Tibial nerve (tissue), 4 donors: Measurements from ENCODE around the gene ATP5MK. TPM values are rescaled to one million over a fixed set of nuclear protein-coding genes. Genes with fewer than 3 reads are reported as not detected.
A peak's percentile ranks its signal among the peaks of the same experiment; 100 is the strongest.

ENCODE experiments used
- DNase-seq, 2 donors: peaks; one replicate each; pipeline ENCODE4 v3.0.0-alpha.2; 2019; ENCODE audit warnings: low spot score in 2 of 2
- H3K27ac ChIP-seq, 4 donors: fragments of 200-600 bp; sonication (generic) in 3 of 4; one replicate each; pipeline ENCODE4 v1.5.1; 2017 to 2019; ENCODE audit warnings: mild to moderate bottlenecking in 1 of 4
- H3K27me3 ChIP-seq, 2 donors: fragments of 200-600 bp; sonication (generic) in 1 of 2; one replicate each; pipeline versions ENCODE4 v1.5.1 to v1.6.0; 2017 to 2019
- H3K36me3 ChIP-seq, 3 donors: fragments of 200-600 bp; sonication (generic); one replicate each; pipeline ENCODE4 v1.5.1; 2018 to 2019
- H3K4me1 ChIP-seq, 4 donors: fragments of 200-600 bp; sonication (generic) in 3 of 4; one replicate each; pipeline ENCODE4 v1.5.1; 2017 to 2019
- H3K4me3 ChIP-seq, 4 donors: fragments of 200-600 bp; sonication (generic) in 3 of 4; one replicate each; pipeline ENCODE4 v1.5.1; 2017 to 2019; ENCODE audit warnings: mild to moderate bottlenecking in 1 of 4, moderate library complexity in 1 of 4
- H3K9me3 ChIP-seq, 4 donors: fragments of 200-600 bp; sonication (generic) in 3 of 4; one replicate each; pipeline ENCODE4 v1.5.1; 2017 to 2019
- CTCF ChIP-seq, 5 experiments: fragments of 200-600 bp in 3 of 5; fragments of 450-650 bp in 2 of 5; sonication (generic) in 3 of 5; IDR thresholded peaks; one replicate each; pipeline ENCODE4 v1.5.1; 2016 to 2019; ENCODE audit warnings: antibody characterized with exemption in 5 of 5, mild to moderate bottlenecking in 3 of 5, moderate library complexity in 2 of 5
- EP300 ChIP-seq, 2 donors: sonication (generic); formaldehyde crosslinking; IDR thresholded peaks; one replicate each; pipeline ENCODE4 v1.6.1; 2017; ENCODE audit warnings: antibody characterized with exemption in 2 of 2, mild to moderate bottlenecking in 1 of 2
- POLR2A ChIP-seq, 2 donors: fragments of 450-650 bp; IDR thresholded peaks; one replicate each; pipeline ENCODE4 v1.6.1; 2017; ENCODE audit warnings: antibody characterized with exemption in 2 of 2, mild to moderate bottlenecking in 2 of 2, moderate library complexity in 2 of 2
- WGBS, 2 donors: methylation state at CpG; one replicate each; pipeline ENCODE4 v1.1.5; 2018; 5-methylcytosine and 5-hydroxymethylcytosine counted together
- total RNA-seq, 4 donors: library from RNA; depleted of rRNA; stranded (reverse); fragments of >200 nt; gene quantifications; one replicate each; pipeline ENCODE4 v1.1.0, GENCODE V29; 2016

The ATP5MK gene
- total RNA-seq, 4 donors from 2014 or later = 139 to 343 (median 202) TPM

GRCh38 chr10:103442031-103442461 lies 45.8 kb upstream of the ATP5MK start:
- H3K27ac ChIP-seq = peak overlapping the region in 2 of 4 donors; percentile 8 to 47
- no peaks in the 10 kb centered on the region for H3K27me3 ChIP-seq
- H3K36me3 ChIP-seq = peaks cover 0 to 100% (median 9%) of the 10 kb centered on the region in 3 donors
- H3K9me3 ChIP-seq = no peaks in the 10 kb centered on the region
- TF ChIP-seq CTCF (IDR thresholded peaks at IDR 0.05) = no peak
- peak in 1 of 2 donors; percentile 12 for TF ChIP-seq EP300 (IDR thresholded peaks at IDR 0.05)
- H3K4me3 ChIP-seq = no peak overlapping the region
- peak in 1 of 2 donors; percentile 11 for DNase-seq
- peaks cover 0 to 33% (median 10%) of the 10 kb centered on the region in 4 donors for H3K4me1 ChIP-seq
- 61 to 65% methylated on average over 13 of the region's 13 CpGs for WGBS, 2 donors

- DNase-seq = no peak
- H3K36me3 ChIP-seq = peaks cover 0 to 100% (median 7%) of the 10 kb centered on the region in 3 donors
- peaks cover 0 to 29% (median 6%) of the 10 kb centered on the region in 4 donors for H3K4me1 ChIP-seq
- H3K27me3 ChIP-seq = no peaks in the 10 kb centered on the region
- no peak overlapping the region for H3K4me3 ChIP-seq
- H3K27ac ChIP-seq = peak overlapping the region in 2 of 4 donors; percentile 8 to 59
- TF ChIP-seq CTCF (IDR thresholded peaks at IDR 0.05) (no peak), POLR2A (IDR thresholded peaks at IDR 0.05) (no peak), EP300 (IDR thresholded peaks at IDR 0.05) (no peak)
- WGBS, 2 donors = 65 to 90% methylated on average over 4 to 8 of the region's 8 CpGs
- no peaks in the 10 kb centered on the region for H3K9me3 ChIP-seq
Observed at GRCh38 chr10:103441611-103442010, 45.3 kb upstream of the ATP5MK start.

GRCh38 chr10:103441206-103441605 lies 44.9 kb upstream of the ATP5MK start:
- H3K9me3 ChIP-seq = no peaks in the 10 kb centered on the region
- peak overlapping the region in 1 of 4 donors; percentile 59 for H3K27ac ChIP-seq
- no peak for TF ChIP-seq CTCF (IDR thresholded peaks at IDR 0.05)
- H3K36me3 ChIP-seq = peaks cover 0 to 100% (median 7%) of the 10 kb centered on the region in 3 donors
- no peak overlapping the region for H3K4me3 ChIP-seq
- WGBS, 2 donors = 88 to 92% methylated on average over 8 of the region's 8 CpGs
- H3K27me3 ChIP-seq = no peaks in the 10 kb centered on the region
- DNase-seq = no peak
- peaks cover 0 to 25% (median 3%) of the 10 kb centered on the region in 4 donors for H3K4me1 ChIP-seq

- Histone ChIP-seq H3K9me3 (no peaks in the 10 kb centered on the region), H3K4me3 (no peak overlapping the region), H3K27ac (no peak overlapping the region), H3K27me3 (no peaks in the 10 kb centered on the region), H3K4me1 (peaks cover 0 to 17% (median under 1%) of the 10 kb centered on the region in 4 donors), H3K36me3 (peaks cover 0 to 100% (median 7%) of the 10 kb centered on the region in 3 donors)
- TF ChIP-seq EP300 (IDR thresholded peaks at IDR 0.05) (no peak), CTCF (IDR thresholded peaks at IDR 0.05) (no peak), POLR2A (IDR thresholded peaks at IDR 0.05) (no peak)
- 90 to 93% methylated on average over 14 of the region's 14 CpGs for WGBS, 2 donors
- DNase-seq = no peak
Observed at GRCh38 chr10:103440416-103440815, 44.1 kb upstream of the ATP5MK start.

- TF ChIP-seq POLR2A (IDR thresholded peaks at IDR 0.05) (no peak), CTCF (IDR thresholded peaks at IDR 0.05) (no peak), EP300 (IDR thresholded peaks at IDR 0.05) (no peak)
- WGBS, 2 donors = 70 to 76% methylated on average over 4 of the region's 4 CpGs
- H3K9me3 ChIP-seq = no peaks in the 10 kb centered on the region
- no peak overlapping the region for H3K4me3 ChIP-seq
- DNase-seq = no peak
- H3K4me1 ChIP-seq = peaks cover 0 to 11% (median 0%) of the 10 kb centered on the region in 4 donors
- no peaks in the 10 kb centered on the region for H3K27me3 ChIP-seq
- H3K36me3 ChIP-seq = peaks cover 0 to 100% (median 7%) of the 10 kb centered on the region in 3 donors
- no peak overlapping the region for H3K27ac ChIP-seq
Observed at GRCh38 chr10:103439776-103440175, 43.5 kb upstream of the ATP5MK start.
